ENCODE results near the gene TBC1D22A. TPM values are rescaled to one million over a fixed set of nuclear protein-coding genes. Genes with fewer than 3 reads are reported as not detected.

TBC1D22A gene
- total and polyA plus RNA-seq, 8 donors: 12.0 to 17.6 (median 15.3) TPM

GRCh38 chr22:46845296-46846149 is 83.1 kb downstream of the TBC1D22A start:
- DNase-seq: no peak
- intact Hi-C loops (cut with DNase I): no loop called here
- FAIRE-seq: peak; percentile 34
- no peaks in the 10 kb centered on the region for H3K27me3 ChIP-seq
- TF ChIP-seq, protein P1, sequence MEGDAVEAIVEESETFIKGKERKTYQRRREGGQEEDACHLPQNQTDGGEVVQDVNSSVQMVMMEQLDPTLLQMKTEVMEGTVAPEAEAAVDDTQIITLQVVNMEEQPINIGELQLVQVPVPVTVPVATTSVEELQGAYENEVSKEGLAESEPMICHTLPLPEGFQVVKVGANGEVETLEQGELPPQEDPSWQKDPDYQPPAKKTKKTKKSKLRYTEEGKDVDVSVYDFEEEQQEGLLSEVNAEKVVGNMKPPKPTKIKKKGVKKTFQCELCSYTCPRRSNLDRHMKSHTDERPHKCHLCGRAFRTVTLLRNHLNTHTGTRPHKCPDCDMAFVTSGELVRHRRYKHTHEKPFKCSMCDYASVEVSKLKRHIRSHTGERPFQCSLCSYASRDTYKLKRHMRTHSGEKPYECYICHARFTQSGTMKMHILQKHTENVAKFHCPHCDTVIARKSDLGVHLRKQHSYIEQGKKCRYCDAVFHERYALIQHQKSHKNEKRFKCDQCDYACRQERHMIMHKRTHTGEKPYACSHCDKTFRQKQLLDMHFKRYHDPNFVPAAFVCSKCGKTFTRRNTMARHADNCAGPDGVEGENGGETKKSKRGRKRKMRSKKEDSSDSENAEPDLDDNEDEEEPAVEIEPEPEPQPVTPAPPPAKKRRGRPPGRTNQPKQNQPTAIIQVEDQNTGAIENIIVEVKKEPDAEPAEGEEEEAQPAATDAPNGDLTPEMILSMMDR (IDR thresholded peaks at IDR 0.05): peak in 1 of 4 donors; percentile 8
- ATAC-seq: peak in 3 of 4 donors; percentile 51 to 56 (median 54)
- peak overlapping the region in 2 of 4 donors; percentile 18 to 20 for H3K4me3 ChIP-seq
- no peaks in the 10 kb centered on the region for H3K9me3 ChIP-seq
- H3K27ac ChIP-seq: no peak overlapping the region
- H3K4me1 ChIP-seq: no peaks in the 10 kb centered on the region
- WGBS, 2 donors: 66 to 68% methylated on average over 17 of the region's 17 CpGs
- no peaks in the 10 kb centered on the region for H3K36me3 ChIP-seq

DNA sequence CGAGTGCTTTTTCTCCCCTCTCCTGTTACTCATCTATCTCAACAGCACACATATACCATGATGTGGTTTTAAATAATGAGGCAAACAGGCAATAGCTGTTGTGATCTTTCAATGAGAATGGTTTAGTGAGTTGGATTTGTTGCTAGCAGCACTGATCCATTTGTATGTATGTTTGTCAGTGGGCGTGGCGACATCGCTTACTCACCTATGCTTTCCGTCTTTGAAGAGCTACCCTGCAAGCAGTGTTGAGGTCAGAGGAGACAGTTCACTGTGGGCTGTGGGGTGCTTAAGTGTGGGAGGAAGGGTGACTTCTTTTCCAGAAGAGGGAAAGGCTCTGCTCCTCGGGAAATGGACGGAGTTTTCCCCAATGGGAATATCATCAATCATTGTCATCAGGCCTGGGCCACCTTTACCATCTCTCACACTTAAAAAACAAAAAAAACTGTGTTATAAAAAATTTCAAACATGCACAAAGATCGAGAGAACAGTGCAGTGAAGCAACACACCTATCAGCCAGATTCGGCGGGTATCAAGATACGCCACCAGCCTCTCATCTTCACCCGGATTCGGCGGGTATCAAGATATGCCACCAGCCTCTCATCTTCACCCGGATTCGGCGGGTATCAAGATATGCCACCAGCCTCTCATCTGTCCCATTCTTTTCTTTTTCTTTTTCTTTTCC is 83.8 kb downstream of the TBC1D22A start:
- Histone ChIP-seq H3K27ac (no peak overlapping the region), H3K9me3 (no peaks in the 10 kb centered on the region), H3K27me3 (no peaks in the 10 kb centered on the region), H3K4me3 (no peak overlapping the region), H3K4me1 (no peaks in the 10 kb centered on the region), H3K36me3 (no peaks in the 10 kb centered on the region)
- 88 to 92% methylated on average over 17 of the region's 17 CpGs for WGBS, 2 donors
- FAIRE-seq (no peak), DNase-seq (no peak), ATAC-seq (no peak)
- intact Hi-C loops (cut with DNase I): no loop called here
- TF ChIP-seq, protein P1 (IDR thresholded peaks at IDR 0.05): no peak

- TF ChIP-seq, protein P1 (IDR thresholded peaks at IDR 0.05): no peak
- Histone ChIP-seq H3K27ac (no peak overlapping the region), H3K9me3 (no peaks in the 10 kb centered on the region), H3K36me3 (no peaks in the 10 kb centered on the region), H3K27me3 (no peaks in the 10 kb centered on the region), H3K4me3 (no peak overlapping the region), H3K4me1 (no peaks in the 10 kb centered on the region)
- 87 to 90% methylated on average over 12 of the region's 12 CpGs for WGBS, 2 donors
- DNase-seq (no peak), ATAC-seq (no peak), FAIRE-seq (no peak)
- intact Hi-C loops (cut with DNase I): no loop called here
These were observed 84.4 kb downstream of the TBC1D22A start for GRCh38 chr22:46846832-46847355.

DNA sequence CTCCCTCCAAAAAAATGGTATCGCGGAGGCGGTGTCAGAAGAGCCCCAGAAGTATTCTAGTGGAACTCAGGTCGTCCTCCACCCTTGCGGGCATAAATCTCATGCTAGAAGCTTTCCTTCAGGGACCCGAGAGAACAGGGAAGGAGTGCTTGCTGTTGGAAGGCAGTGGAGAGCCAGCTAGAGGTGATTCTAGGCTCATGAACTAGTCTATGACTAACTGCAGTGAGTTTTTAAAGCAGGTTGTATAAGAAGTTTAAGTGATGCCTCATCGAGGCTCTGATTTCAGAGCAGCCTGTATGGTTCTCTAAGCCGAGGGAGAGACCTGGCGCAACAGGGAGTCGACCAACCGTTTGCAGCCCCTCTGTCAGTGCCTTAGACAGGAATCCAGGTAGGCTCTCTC is 85.7 kb downstream of the TBC1D22A start:
- H3K27ac ChIP-seq: no peak overlapping the region
- no peaks in the 10 kb centered on the region for H3K4me1 ChIP-seq
- FAIRE-seq (no peak), DNase-seq (no peak), ATAC-seq (no peak)
- H3K9me3 ChIP-seq: no peaks in the 10 kb centered on the region
- no peaks in the 10 kb centered on the region for H3K36me3 ChIP-seq
- no peak overlapping the region for H3K4me3 ChIP-seq
- intact Hi-C loops (cut with DNase I): no loop called here
- WGBS, 2 donors: 90 to 94% methylated on average over 11 of the region's 11 CpGs
- TF ChIP-seq, protein P1 (IDR thresholded peaks at IDR 0.05): no peak
- H3K27me3 ChIP-seq: no peaks in the 10 kb centered on the region
